A673 (cell line): ENCODE data around the gene TRPV2.

Experiments used
- EZH2 ChIP-seq: fragments of 200-600 bp; sonication (generic); IDR thresholded peaks from 2 replicates; pipeline ENCODE4 v1.6.1; 2017; ENCODE audit warnings: borderline replicate concordance, low read depth, mild to moderate bottlenecking, mixed read lengths, antibody characterized with exemption, low read length; ENCODE audit not compliant: poor library complexity, severe bottlenecking
- TF ChIP-seq, protein P1 (sequence below): fragments of 300-800, 200-600 bp; sonication (generic); conservative IDR thresholded peaks from 2 replicates; pipeline ENCODE4 v1.5.1; 2017; ENCODE audit warnings: low read depth, mild to moderate bottlenecking, antibody characterized with exemption, low read length, moderate library complexity, mixed read lengths

- TF ChIP-seq, protein P1, sequence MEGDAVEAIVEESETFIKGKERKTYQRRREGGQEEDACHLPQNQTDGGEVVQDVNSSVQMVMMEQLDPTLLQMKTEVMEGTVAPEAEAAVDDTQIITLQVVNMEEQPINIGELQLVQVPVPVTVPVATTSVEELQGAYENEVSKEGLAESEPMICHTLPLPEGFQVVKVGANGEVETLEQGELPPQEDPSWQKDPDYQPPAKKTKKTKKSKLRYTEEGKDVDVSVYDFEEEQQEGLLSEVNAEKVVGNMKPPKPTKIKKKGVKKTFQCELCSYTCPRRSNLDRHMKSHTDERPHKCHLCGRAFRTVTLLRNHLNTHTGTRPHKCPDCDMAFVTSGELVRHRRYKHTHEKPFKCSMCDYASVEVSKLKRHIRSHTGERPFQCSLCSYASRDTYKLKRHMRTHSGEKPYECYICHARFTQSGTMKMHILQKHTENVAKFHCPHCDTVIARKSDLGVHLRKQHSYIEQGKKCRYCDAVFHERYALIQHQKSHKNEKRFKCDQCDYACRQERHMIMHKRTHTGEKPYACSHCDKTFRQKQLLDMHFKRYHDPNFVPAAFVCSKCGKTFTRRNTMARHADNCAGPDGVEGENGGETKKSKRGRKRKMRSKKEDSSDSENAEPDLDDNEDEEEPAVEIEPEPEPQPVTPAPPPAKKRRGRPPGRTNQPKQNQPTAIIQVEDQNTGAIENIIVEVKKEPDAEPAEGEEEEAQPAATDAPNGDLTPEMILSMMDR, result no peak
- TF ChIP-seq EZH2, result no peak
Observed at GRCh38 chr17:16460796-16461605, 45.6 kb downstream of the TRPV2 start.
